ENCODE results near the gene SLC43A3.

The SLC43A3 gene

GRCh38 chr11:57473285-57473841, 46.4 kb upstream of the SLC43A3 start:
- TF ChIP-seq CTCF (IDR thresholded peaks at IDR 0.05; ENCODE audit: low read depth, low read length), result no peak
- H3K4me3 ChIP-seq (ENCODE audit: low read depth, low read length), result no peak overlapping the region

- no peak for TF ChIP-seq CTCF (IDR thresholded peaks at IDR 0.05; ENCODE audit: low read depth, low read length)
- no peak overlapping the region for H3K4me3 ChIP-seq (ENCODE audit: low read depth, low read length)
These were observed 44.6 kb upstream of the SLC43A3 start for GRCh38 chr11:57471496-57471895.

GRCh38 chr11:57469268-57469667, 42.3 kb upstream of the SLC43A3 start:
- no peak for TF ChIP-seq CTCF (IDR thresholded peaks at IDR 0.05; ENCODE audit: low read depth, low read length)
- no peak overlapping the region for H3K4me3 ChIP-seq (ENCODE audit: low read depth, low read length)

- H3K4me3 ChIP-seq (ENCODE audit: low read depth, low read length), result no peak overlapping the region
- no peak for TF ChIP-seq CTCF (IDR thresholded peaks at IDR 0.05; ENCODE audit: low read depth, low read length)
These were observed 41.4 kb upstream of the SLC43A3 start for GRCh38 chr11:57468276-57468675.

- no peak overlapping the region for H3K4me3 ChIP-seq (ENCODE audit: low read depth, low read length)
- TF ChIP-seq CTCF (IDR thresholded peaks at IDR 0.05; ENCODE audit: low read depth, low read length), result no peak
These were observed 40.7 kb upstream of the SLC43A3 start for GRCh38 chr11:57467508-57468157.

GRCh38 chr11:57466680-57467079, 39.8 kb upstream of the SLC43A3 start:
- TF ChIP-seq CTCF (IDR thresholded peaks at IDR 0.05; ENCODE audit: low read depth, low read length), result no peak
- no peak overlapping the region for H3K4me3 ChIP-seq (ENCODE audit: low read depth, low read length)

- no peak for TF ChIP-seq CTCF (IDR thresholded peaks at IDR 0.05; ENCODE audit: low read depth, low read length)
- H3K4me3 ChIP-seq (ENCODE audit: low read depth, low read length), result no peak overlapping the region
These were observed 37.7 kb upstream of the SLC43A3 start for GRCh38 chr11:57464539-57465181.
